ENCODE results near the gene ZNF221. TPM values are rescaled to one million over a fixed set of nuclear protein-coding genes. Genes with fewer than 3 reads are reported as not detected.

Gene ZNF221
- total RNA-seq, 2 experiments from 2014 or later = 0.34 to 0.41 TPM

GRCh38 chr19:43956827-43957226 is 5.8 kb downstream of the ZNF221 start:
- H3K27ac Mint-ChIP-seq = no peak overlapping the region
- Histone ChIP-seq H3K4me3 (ENCODE audit: low read length) (no peak overlapping the region), H3K27me3 (ENCODE audit: control insufficient read depth in 1 of 2, insufficient read depth in 2 of 2, low read length in 2 of 2) (no peaks in the 10 kb centered on the region), H3K27ac (ENCODE audit: low read depth in 1 of 2, low read length in 2 of 2) (no peak overlapping the region), H3K4me1 (ENCODE audit: insufficient read depth, low read length) (no peaks in the 10 kb centered on the region), H3K36me3 (ENCODE audit: insufficient read depth, low read length) (no peaks in the 10 kb centered on the region), H3K9me3 (ENCODE audit: control insufficient read depth in 1 of 2, insufficient read depth in 1 of 2, low read length in 2 of 2) (peaks cover 6 to 13% of the 10 kb centered on the region in 2 experiments)
- H3K4me1 Mint-ChIP-seq (ENCODE audit: low read depth) = peaks cover 4% of the 10 kb centered on the region
- no peak for TF ChIP-seq CTCF (IDR thresholded peaks at IDR 0.05)
- no peak overlapping the region for H3K4me3 Mint-ChIP-seq
- peaks cover 18% of the 10 kb centered on the region for H3K9me3 Mint-ChIP-seq
- H3K36me3 Mint-ChIP-seq (ENCODE audit: low read depth) = peaks cover 51% of the 10 kb centered on the region
- ATAC-seq (ENCODE audit: poor library complexity) (no peak), DNase-seq (no peak)
- intact Hi-C loops (cut with DNase I, micrococcal nuclease) = no loop called here
- H3K27me3 Mint-ChIP-seq = peaks cover 5% of the 10 kb centered on the region
- CTCF ChIA-PET = no interaction called here
- POLR2A ChIA-PET = no interaction called here

- H3K27ac Mint-ChIP-seq = no peak overlapping the region
- DNase-seq = no peak
- no peak for ATAC-seq (ENCODE audit: poor library complexity)
- no peaks in the 10 kb centered on the region for H3K4me1 ChIP-seq (ENCODE audit: insufficient read depth, low read length)
- H3K9me3 ChIP-seq (ENCODE audit: control insufficient read depth in 1 of 2, insufficient read depth in 1 of 2, low read length in 2 of 2) = peaks cover 10 to 14% of the 10 kb centered on the region in 2 experiments
- H3K4me1 Mint-ChIP-seq (ENCODE audit: low read depth) = no peaks in the 10 kb centered on the region
- no peak for TF ChIP-seq CTCF (IDR thresholded peaks at IDR 0.05)
- intact Hi-C loops (cut with DNase I, micrococcal nuclease) = no loop called here
- no peak overlapping the region for H3K27ac ChIP-seq (ENCODE audit: low read depth in 1 of 2, low read length in 2 of 2)
- no peaks in the 10 kb centered on the region for H3K27me3 ChIP-seq (ENCODE audit: control insufficient read depth in 1 of 2, insufficient read depth in 2 of 2, low read length in 2 of 2)
- H3K4me3 Mint-ChIP-seq = no peak overlapping the region
- peaks cover 20% of the 10 kb centered on the region for H3K9me3 Mint-ChIP-seq
- ChIA-PET POLR2A (no interaction called here), CTCF (interaction anchor here (0.8 kb wide), 1 partner anchor 11 kb away, joined by 3 read pairs; no protein-coding TSS in a partner anchor)
- no peak overlapping the region for H3K4me3 ChIP-seq (ENCODE audit: low read length)
- H3K36me3 Mint-ChIP-seq (ENCODE audit: low read depth) = peaks cover 56% of the 10 kb centered on the region
- H3K36me3 ChIP-seq (ENCODE audit: insufficient read depth, low read length) = no peaks in the 10 kb centered on the region
- H3K27me3 Mint-ChIP-seq = peaks cover 5% of the 10 kb centered on the region
These were observed 6.9 kb downstream of the ZNF221 start for GRCh38 chr19:43957891-43958290.

- H3K36me3 ChIP-seq (ENCODE audit: insufficient read depth, low read length) = peaks cover 3% of the 10 kb centered on the region
- Mint-ChIP-seq H3K9me3 (peaks cover 15% of the 10 kb centered on the region), H3K4me1 (ENCODE audit: low read depth) (no peaks in the 10 kb centered on the region), H3K27me3 (no peaks in the 10 kb centered on the region), H3K36me3 (ENCODE audit: low read depth) (peaks cover 72% of the 10 kb centered on the region), H3K27ac (no peak overlapping the region), H3K4me3 (no peak overlapping the region)
- intact Hi-C loops (cut with DNase I, micrococcal nuclease) = no loop called here
- no peak for TF ChIP-seq CTCF (IDR thresholded peaks at IDR 0.05)
- ATAC-seq (ENCODE audit: poor library complexity) (no peak), DNase-seq (no peak)
- no peaks in the 10 kb centered on the region for H3K4me1 ChIP-seq (ENCODE audit: insufficient read depth, low read length)
- H3K9me3 ChIP-seq (ENCODE audit: control insufficient read depth in 1 of 2, insufficient read depth in 1 of 2, low read length in 2 of 2) = peaks cover 10 to 27% of the 10 kb centered on the region in 2 experiments
- POLR2A ChIA-PET = no interaction called here
- H3K4me3 ChIP-seq (ENCODE audit: low read length) = no peak overlapping the region
- no peak overlapping the region for H3K27ac ChIP-seq (ENCODE audit: low read depth in 1 of 2, low read length in 2 of 2)
- CTCF ChIA-PET = no interaction called here
- H3K27me3 ChIP-seq (ENCODE audit: control insufficient read depth in 1 of 2, insufficient read depth in 2 of 2, low read length in 2 of 2) = no peaks in the 10 kb centered on the region
These were observed 9.4 kb downstream of the ZNF221 start for GRCh38 chr19:43960411-43960810.

Measured in CD4-positive, alpha-beta T cell (primary cell).